Activated naive CD4-positive, alpha-beta T cell treated with anti-CD3 and anti-CD28 coated beads, Interleukin-2, amount 10 ng/mL, durations not matched to agents 7 days and 5 days (primary cell): ENCODE measurements around the gene NIT1.

Experiments used
- CTCF ChIA-PET: fragments of 350-600 bp; sonication (Branson Sonifier 250); formaldehyde crosslinking; loops from one replicate; lab custom pipeline; 2021; ENCODE audit warnings: antibody characterized with exemption; lab: Charles Lee
- DNase-seq: peaks from one replicate; pipeline ENCODE4 v3.0.0-alpha.2; 2020
- H3K27ac Mint-ChIP-seq: one replicate; pipeline ENCODE4 v1.8.0; 2021; ENCODE audit warnings: mild to moderate bottlenecking, moderate library complexity, mixed read lengths
- H3K27me3 Mint-ChIP-seq: one replicate; pipeline ENCODE4 v1.8.0; 2021; ENCODE audit warnings: mild to moderate bottlenecking, mixed read lengths
- H3K36me3 Mint-ChIP-seq: one replicate; pipeline ENCODE4 v1.8.0; 2021; ENCODE audit warnings: mixed read lengths
- H3K4me1 Mint-ChIP-seq: one replicate; pipeline ENCODE4 v1.8.0; 2021; ENCODE audit warnings: mixed read lengths
- H3K4me3 Mint-ChIP-seq: one replicate; pipeline ENCODE4 v1.8.0; 2021; ENCODE audit warnings: mild to moderate bottlenecking, moderate library complexity, mixed read lengths
- H3K9me3 Mint-ChIP-seq: one replicate; pipeline ENCODE4 v1.8.0; 2021; ENCODE audit warnings: mixed read lengths

Gene NIT1, protein sequence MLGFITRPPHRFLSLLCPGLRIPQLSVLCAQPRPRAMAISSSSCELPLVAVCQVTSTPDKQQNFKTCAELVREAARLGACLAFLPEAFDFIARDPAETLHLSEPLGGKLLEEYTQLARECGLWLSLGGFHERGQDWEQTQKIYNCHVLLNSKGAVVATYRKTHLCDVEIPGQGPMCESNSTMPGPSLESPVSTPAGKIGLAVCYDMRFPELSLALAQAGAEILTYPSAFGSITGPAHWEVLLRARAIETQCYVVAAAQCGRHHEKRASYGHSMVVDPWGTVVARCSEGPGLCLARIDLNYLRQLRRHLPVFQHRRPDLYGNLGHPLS

DNA sequence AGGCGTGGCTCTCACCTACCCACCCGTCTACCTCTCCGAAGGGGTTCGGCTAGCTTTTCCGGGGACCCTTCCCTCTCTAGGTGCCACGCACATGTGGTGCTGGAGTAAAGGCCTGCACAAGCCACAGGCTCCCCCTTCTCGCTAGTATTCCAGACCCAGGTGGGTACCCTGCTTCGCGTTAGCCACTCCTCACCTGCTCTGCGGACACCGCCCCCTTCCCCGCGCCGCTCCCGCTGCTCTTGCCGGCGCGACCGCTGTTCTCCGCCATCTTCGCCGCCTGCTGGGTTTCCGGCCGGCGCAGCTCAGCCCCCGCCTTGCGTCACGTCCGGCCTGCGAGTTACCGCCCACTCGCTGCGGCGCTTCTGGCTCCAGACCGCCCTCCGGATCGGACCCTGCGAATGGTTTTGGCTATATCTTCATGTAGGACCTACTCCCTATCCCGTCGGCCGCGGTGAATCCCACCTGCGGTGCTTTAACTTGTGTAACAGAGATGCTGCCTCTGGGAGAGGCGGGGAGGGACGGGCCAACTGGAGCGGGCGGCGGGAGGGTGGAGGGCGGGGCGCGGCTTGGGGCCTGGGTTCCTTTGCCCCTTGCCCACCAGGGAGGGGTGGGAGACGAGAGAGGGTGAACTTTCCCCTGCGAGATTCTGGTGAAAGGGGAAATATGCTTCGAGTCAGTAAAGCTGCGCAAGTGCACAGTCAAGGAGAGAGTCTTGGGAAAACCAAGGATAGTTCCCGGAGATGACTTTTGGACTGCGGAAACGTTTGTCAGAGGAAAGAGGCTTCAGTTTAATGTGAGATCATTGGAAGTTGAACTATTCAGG is at the start of gene NIT1, which contains the start of gene PFDN2:
NIT1 (plus strand) TSS at position 347 of the 823 bp plus-strand sequence; CDS start at position 419, 72 bp downstream.
PFDN2 (minus strand) TSS at position 279 of the 823 bp plus-strand sequence; CDS start at position 268, 11 bp downstream.
- peak; percentile 92 for DNase-seq
- Mint-ChIP-seq H3K27ac (peak within 1 kb of the TSS; percentile 97), H3K9me3 (no peaks in the 10 kb centered on the region), H3K36me3 (peaks cover 49% of the 10 kb centered on the region), H3K27me3 (no peaks in the 10 kb centered on the region), H3K4me3 (peak within 1 kb of the TSS; percentile 89), H3K4me1 (peaks cover 70% of the 10 kb centered on the region)
- CTCF ChIA-PET: interaction anchor here (0.8 to 1.5 kb wide), 7 partner anchors 15 to 48 kb away, joined by 3 to 4 read pairs (median 3); partner anchors contain the start of genes DEDD and KLHDC9

- CTCF ChIA-PET: interaction anchor here (0.8 to 8.3 kb wide), 7 partner anchors 10 to 71 kb away, joined by 3 to 196 read pairs (median 8); partner anchors contain the start of genes KLHDC9, TSTD1 and USF1
- peak overlapping the region; percentile 97 for H3K4me3 Mint-ChIP-seq
- peaks cover 43% of the 10 kb centered on the region for H3K36me3 Mint-ChIP-seq
- peak; percentile 92 for DNase-seq
- no peaks in the 10 kb centered on the region for H3K9me3 Mint-ChIP-seq
- no peaks in the 10 kb centered on the region for H3K27me3 Mint-ChIP-seq
- H3K4me1 Mint-ChIP-seq: peaks cover 76% of the 10 kb centered on the region
- H3K27ac Mint-ChIP-seq: peak overlapping the region; percentile 99
These were observed 49.3 kb upstream of the NIT1 start for GRCh38 chr1:161068306-161069234.

DNA sequence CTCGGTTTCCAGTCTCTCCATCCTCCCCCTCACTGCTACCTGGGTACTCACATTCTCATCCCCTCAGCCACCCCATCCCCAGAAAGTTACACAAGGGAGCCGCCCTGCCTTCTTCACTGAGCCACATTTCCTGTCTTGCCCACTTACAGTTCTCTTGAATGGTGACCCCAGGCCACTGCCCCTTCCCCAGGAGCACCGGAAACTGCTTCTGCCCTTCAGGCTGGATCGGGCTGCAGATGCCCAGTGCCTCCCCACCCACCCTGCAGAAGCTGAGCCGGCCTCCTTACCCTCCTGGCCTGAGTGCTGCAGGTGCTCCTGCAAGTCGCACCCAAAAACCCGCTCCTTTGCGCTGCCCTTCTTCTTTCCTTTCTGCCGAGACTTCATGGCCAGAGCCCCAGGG is 48.7 kb upstream of the NIT1 start:
- peak overlapping the region; percentile 97 for H3K4me3 Mint-ChIP-seq
- no peaks in the 10 kb centered on the region for H3K9me3 Mint-ChIP-seq
- peak; percentile 45 for DNase-seq
- peaks cover 36% of the 10 kb centered on the region for H3K36me3 Mint-ChIP-seq
- peak overlapping the region; percentile 99 for H3K27ac Mint-ChIP-seq
- CTCF ChIA-PET: interaction anchor here (0.9 to 8.3 kb wide), 9 partner anchors 23 to 113 kb away, joined by 3 to 196 read pairs (median 5); partner anchors contain the start of genes DEDD, KLHDC9 and USF1
- H3K27me3 Mint-ChIP-seq: no peaks in the 10 kb centered on the region
- peaks cover 70% of the 10 kb centered on the region for H3K4me1 Mint-ChIP-seq

GRCh38 chr1:161069731-161070270 is 48.1 kb upstream of the NIT1 start, which contains the start of gene ARHGAP30:
Gene ARHGAP30 (minus strand): TSS chr1:161069891. CDS start chr1:161069624, 267 bp downstream.
- Mint-ChIP-seq H3K27ac (peak within 1 kb of the TSS; percentile 99), H3K4me1 (peaks cover 64% of the 10 kb centered on the region)

GRCh38 chr1:161070761-161071160 is 47.1 kb upstream of the NIT1 start:
- DNase-seq: no peak
- Mint-ChIP-seq H3K27me3 (no peaks in the 10 kb centered on the region), H3K36me3 (peaks cover 31% of the 10 kb centered on the region), H3K4me3 (peak overlapping the region; percentile 23), H3K9me3 (no peaks in the 10 kb centered on the region), H3K4me1 (peaks cover 57% of the 10 kb centered on the region), H3K27ac (peak overlapping the region; percentile 99)
- CTCF ChIA-PET: interaction anchor here (0.9 to 8.3 kb wide), 19 partner anchors 10 to 87 kb away, joined by 3 to 196 read pairs (median 4); partner anchors contain the start of genes DEDD, KLHDC9, NECTIN4 and NIT1

More at GRCh38 chr1:161069731-161070270, 48.1 kb upstream of the NIT1 start, which contains the start of gene ARHGAP30:
- peaks cover 31% of the 10 kb centered on the region for H3K36me3 Mint-ChIP-seq
- H3K27me3 Mint-ChIP-seq: no peaks in the 10 kb centered on the region
- CTCF ChIA-PET: interaction anchor here (0.9 to 8.3 kb wide), 14 partner anchors 11 to 113 kb away, joined by 3 to 196 read pairs (median 4); partner anchors contain the start of genes DEDD, KLHDC9, NECTIN4 and NIT1
- peak; percentile 94 for DNase-seq
- no peaks in the 10 kb centered on the region for H3K9me3 Mint-ChIP-seq
- peak within 1 kb of the TSS; percentile 97 for H3K4me3 Mint-ChIP-seq

- Mint-ChIP-seq H3K4me1 (peaks cover 49% of the 10 kb centered on the region), H3K36me3 (peaks cover 25% of the 10 kb centered on the region), H3K27ac (peak overlapping the region; percentile 16), H3K4me3 (no peak overlapping the region), H3K27me3 (peaks cover 4% of the 10 kb centered on the region), H3K9me3 (no peaks in the 10 kb centered on the region)
- peak; percentile 74 for DNase-seq
- CTCF ChIA-PET: interaction anchor here (0.9 to 8.3 kb wide), 12 partner anchors 8 to 86 kb away, joined by 3 to 196 read pairs (median 6); partner anchors contain the start of genes DEDD, KLHDC9, UFC1 and USF1
These were observed 46.0 kb upstream of the NIT1 start for GRCh38 chr1:161071886-161072371.

- peaks cover 4% of the 10 kb centered on the region for H3K27me3 Mint-ChIP-seq
- no peak overlapping the region for H3K27ac Mint-ChIP-seq
- no peak overlapping the region for H3K4me3 Mint-ChIP-seq
- peaks cover 42% of the 10 kb centered on the region for H3K4me1 Mint-ChIP-seq
- H3K36me3 Mint-ChIP-seq: peaks cover 17% of the 10 kb centered on the region
- CTCF ChIA-PET: interaction anchor here (1.2 to 8.3 kb wide), 5 partner anchors 13 to 85 kb away, joined by 3 to 196 read pairs (median 20); partner anchors contain the start of genes KLHDC9 and USF1
- H3K9me3 Mint-ChIP-seq: no peaks in the 10 kb centered on the region
- no peak for DNase-seq
These were observed 45.0 kb upstream of the NIT1 start for GRCh38 chr1:161072751-161073449.

DNA sequence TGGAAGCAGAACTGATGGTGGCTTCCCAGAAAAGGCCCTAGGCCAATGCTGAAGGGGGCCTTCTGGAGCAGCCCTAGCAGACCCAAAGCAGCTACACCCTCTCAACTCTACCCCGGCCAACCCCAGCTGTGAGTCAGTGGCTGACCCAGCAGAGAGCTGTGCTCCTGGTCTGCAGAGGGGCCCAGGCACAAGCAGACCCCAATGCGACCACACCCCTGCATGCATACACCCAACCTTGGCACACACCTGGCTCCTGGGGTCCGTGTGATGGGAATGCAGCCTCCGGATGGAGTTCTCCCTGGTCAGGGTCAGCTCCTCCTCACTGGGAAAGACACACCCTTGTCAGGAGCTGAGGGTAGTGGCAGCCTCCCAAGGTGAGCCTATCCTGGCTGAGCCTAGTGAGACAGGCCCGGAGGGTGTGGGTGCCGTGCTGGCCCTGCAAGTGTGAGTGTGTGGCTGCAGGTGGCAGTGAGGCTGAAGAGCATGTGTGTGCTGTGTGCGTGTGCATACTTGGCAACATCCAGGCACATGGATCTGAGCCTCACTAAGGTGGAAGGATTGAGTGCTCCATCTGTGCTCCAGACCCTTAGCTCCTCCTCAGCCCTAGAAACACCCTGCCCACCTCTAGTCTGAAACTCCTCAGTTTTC is 44.3 kb upstream of the NIT1 start:
- H3K9me3 Mint-ChIP-seq: no peaks in the 10 kb centered on the region
- H3K27me3 Mint-ChIP-seq: peaks cover 4% of the 10 kb centered on the region
- CTCF ChIA-PET: interaction anchor here (1.2 to 8.3 kb wide), 3 partner anchors 12 to 66 kb away, joined by 3 to 196 read pairs (median 20); partner anchors contain the start of gene KLHDC9
- H3K27ac Mint-ChIP-seq: no peak overlapping the region
- peaks cover 10% of the 10 kb centered on the region for H3K36me3 Mint-ChIP-seq
- H3K4me1 Mint-ChIP-seq: peaks cover 37% of the 10 kb centered on the region
- no peak for DNase-seq
- H3K4me3 Mint-ChIP-seq: no peak overlapping the region

GRCh38 chr1:161074676-161075368 is 43.1 kb upstream of the NIT1 start:
- no peak for DNase-seq
- CTCF ChIA-PET: interaction anchor here (0.7 to 8.3 kb wide), 2 partner anchors 22 to 64 kb away, joined by 3 to 196 read pairs; partner anchors contain the start of gene KLHDC9
- Mint-ChIP-seq H3K27me3 (peaks cover 14% of the 10 kb centered on the region), H3K4me1 (peaks cover 38% of the 10 kb centered on the region), H3K36me3 (no peaks in the 10 kb centered on the region), H3K27ac (no peak overlapping the region), H3K9me3 (no peaks in the 10 kb centered on the region), H3K4me3 (no peak overlapping the region)

- Mint-ChIP-seq H3K9me3 (no peaks in the 10 kb centered on the region), H3K4me3 (no peak overlapping the region), H3K27ac (no peak overlapping the region), H3K36me3 (no peaks in the 10 kb centered on the region), H3K4me1 (peaks cover 22% of the 10 kb centered on the region), H3K27me3 (peaks cover 18% of the 10 kb centered on the region)
- no peak for DNase-seq
- CTCF ChIA-PET: interaction anchor here (0.6 to 1.4 kb wide), 3 partner anchors 19 to 28 kb away, joined by 3 to 6 read pairs (median 5); no protein-coding TSS in a partner anchor
These were observed 41.5 kb upstream of the NIT1 start for GRCh38 chr1:161076410-161076809.

GRCh38 chr1:161077426-161077825 is 40.5 kb upstream of the NIT1 start:
- Mint-ChIP-seq H3K36me3 (no peaks in the 10 kb centered on the region), H3K27ac (no peak overlapping the region), H3K9me3 (no peaks in the 10 kb centered on the region), H3K4me3 (no peak overlapping the region), H3K27me3 (peaks cover 18% of the 10 kb centered on the region), H3K4me1 (peaks cover 13% of the 10 kb centered on the region)
- CTCF ChIA-PET: interaction anchor here (1.4 kb wide), 1 partner anchor 18 kb away, joined by 5 read pairs; no protein-coding TSS in a partner anchor
- DNase-seq: no peak
